Measurements from ENCODE around the gene ATP11A. TPM values are rescaled to one million over a fixed set of nuclear protein-coding genes. Genes with fewer than 3 reads are reported as not detected.

The ATP11A gene
- total RNA-seq, 1 donor from 2014 or later = 6.1 TPM

DNA sequence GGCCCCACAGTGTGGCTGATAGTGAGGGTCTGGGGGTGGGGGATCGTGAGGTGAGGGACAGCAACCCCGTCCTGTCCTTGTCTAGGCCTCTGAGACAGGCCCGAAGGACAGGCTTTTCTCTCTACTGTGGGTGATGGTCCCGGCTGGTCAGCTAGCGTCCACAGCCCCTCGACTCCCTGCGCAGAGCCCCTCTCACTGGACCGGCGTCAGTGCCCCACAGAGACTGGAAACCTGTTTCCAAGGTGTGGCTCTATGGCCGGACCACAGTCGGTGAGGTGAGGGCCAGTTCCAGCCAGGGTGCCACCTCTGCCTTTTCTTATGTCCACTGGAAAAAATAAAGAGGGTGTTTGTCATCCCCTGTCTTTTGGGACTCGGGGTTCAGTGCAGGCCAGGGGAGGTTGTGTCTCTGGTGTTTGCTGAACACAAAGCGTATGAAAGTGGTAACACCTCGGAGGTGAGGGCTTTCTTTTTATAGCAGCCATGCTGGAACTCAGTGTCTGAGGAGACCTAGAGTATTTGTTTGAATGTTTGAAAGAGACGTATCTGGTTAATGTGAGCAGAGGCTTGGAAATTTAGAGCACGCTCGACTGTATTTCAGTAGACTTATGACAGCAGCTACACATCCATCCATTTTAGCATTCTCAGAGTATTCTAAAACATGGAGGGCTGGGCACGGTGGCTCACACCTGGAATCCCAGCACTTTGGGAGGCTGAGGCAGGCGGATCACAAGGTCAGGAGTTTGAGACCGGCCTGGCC lies 22.8 kb downstream of the ATP11A start:
- no peak overlapping the region for H3K4me3 ChIP-seq (ENCODE audit: low read depth, low read length)

DNA sequence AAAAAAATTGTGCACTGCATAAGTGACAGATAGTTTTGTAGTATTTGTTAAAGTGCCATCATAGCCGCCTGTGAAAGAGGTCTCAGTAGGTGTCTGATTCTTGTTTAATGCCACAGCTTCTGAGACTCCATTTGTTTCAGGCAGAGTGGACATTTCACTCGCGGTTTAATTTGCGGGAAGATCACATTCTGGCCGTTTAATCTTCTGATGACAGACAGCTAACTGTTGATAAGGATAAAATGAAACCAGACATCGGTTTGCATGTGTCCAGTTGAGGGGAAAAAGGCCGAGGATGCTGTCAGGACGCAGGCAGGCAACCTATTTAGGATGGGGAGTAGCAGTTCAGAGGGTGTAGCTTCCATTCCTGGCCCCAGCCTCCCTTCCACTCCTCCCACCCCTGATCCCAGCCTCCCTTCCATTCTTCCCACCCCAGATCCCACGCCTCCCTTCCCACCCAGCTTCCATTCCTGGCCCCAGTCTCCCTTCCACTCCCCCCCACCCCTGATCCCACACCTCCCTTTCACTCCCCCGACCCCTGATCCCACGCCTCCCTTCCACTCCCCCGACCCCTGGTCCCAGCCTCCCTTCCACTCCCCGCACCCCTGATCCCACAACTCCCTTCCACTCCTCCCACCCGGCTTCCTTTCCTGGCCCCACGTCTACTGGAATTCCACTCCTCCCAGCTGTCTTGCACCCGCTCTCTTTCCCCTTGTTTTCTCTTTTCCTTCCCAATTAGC lies 23.8 kb downstream of the ATP11A start:
- DNase-seq (ENCODE audit: low read depth) (no peak), FAIRE-seq (no peak)
- H3K4me3 ChIP-seq (ENCODE audit: low read depth, low read length) = no peak overlapping the region
- TF ChIP-seq, protein P1, sequence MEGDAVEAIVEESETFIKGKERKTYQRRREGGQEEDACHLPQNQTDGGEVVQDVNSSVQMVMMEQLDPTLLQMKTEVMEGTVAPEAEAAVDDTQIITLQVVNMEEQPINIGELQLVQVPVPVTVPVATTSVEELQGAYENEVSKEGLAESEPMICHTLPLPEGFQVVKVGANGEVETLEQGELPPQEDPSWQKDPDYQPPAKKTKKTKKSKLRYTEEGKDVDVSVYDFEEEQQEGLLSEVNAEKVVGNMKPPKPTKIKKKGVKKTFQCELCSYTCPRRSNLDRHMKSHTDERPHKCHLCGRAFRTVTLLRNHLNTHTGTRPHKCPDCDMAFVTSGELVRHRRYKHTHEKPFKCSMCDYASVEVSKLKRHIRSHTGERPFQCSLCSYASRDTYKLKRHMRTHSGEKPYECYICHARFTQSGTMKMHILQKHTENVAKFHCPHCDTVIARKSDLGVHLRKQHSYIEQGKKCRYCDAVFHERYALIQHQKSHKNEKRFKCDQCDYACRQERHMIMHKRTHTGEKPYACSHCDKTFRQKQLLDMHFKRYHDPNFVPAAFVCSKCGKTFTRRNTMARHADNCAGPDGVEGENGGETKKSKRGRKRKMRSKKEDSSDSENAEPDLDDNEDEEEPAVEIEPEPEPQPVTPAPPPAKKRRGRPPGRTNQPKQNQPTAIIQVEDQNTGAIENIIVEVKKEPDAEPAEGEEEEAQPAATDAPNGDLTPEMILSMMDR (IDR thresholded peaks at IDR 0.05; ENCODE audit: insufficient read depth, low read length, severe bottlenecking) = no peak
- no peaks in the 10 kb centered on the region for H3K27me3 ChIP-seq (ENCODE audit: control insufficient read depth, insufficient read depth, low read length)
- no peaks in the 10 kb centered on the region for H3K36me3 ChIP-seq (ENCODE audit: control insufficient read depth, insufficient read depth, low read length)

More for the DNA sequence above, 22.8 kb downstream of the ATP11A start:
- H3K36me3 ChIP-seq (ENCODE audit: control insufficient read depth, insufficient read depth, low read length) = no peaks in the 10 kb centered on the region
- TF ChIP-seq, protein P1 (IDR thresholded peaks at IDR 0.05; ENCODE audit: insufficient read depth, low read length, severe bottlenecking) = no peak
- FAIRE-seq (no peak), DNase-seq (ENCODE audit: low read depth) (no peak)
- no peaks in the 10 kb centered on the region for H3K27me3 ChIP-seq (ENCODE audit: control insufficient read depth, insufficient read depth, low read length)

DNA sequence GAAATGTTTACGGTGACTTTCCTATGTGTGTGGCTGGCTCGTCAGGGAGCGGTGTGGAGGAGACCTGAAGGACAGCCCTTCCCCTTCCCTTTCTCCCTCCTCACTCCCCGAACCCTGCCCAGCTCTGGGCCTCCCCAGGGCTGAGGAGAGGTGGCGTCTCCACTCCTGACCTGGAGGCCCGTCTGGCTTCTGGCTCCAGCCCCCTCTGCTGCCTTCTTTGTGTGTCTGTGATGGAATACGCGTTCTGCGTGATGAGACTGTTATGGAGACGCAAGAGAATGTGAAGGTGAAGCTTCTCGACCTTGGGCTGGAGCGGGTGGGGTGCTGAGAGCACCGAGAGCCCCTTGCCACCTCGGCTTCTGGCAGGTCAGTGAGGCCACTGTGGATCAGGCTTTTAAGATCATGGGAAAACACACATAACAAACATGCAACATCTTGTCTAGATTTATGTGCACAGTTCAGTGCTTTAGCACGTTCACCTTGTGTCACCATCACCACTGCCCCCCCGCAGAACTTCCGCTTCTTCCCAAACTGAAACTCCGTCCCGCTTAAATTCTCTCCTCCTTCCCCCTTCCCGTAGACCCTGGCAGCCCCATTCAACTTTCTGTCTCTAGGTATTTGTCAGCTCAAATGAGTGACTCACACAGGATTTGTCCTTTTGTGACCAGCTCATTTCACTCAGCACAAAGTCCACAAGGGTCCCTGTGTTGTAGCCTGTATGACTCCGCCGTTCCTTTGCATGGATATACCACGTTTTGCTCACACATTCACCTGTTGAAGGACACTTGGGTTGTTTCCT lies 24.7 kb downstream of the ATP11A start:
- TF ChIP-seq, protein P1 (IDR thresholded peaks at IDR 0.05; ENCODE audit: insufficient read depth, low read length, severe bottlenecking) = no peak
- Histone ChIP-seq H3K27me3 (ENCODE audit: control insufficient read depth, insufficient read depth, low read length) (no peaks in the 10 kb centered on the region), H3K36me3 (ENCODE audit: control insufficient read depth, insufficient read depth, low read length) (no peaks in the 10 kb centered on the region), H3K4me3 (ENCODE audit: low read depth, low read length) (no peak overlapping the region)
- FAIRE-seq (peak; percentile 81), DNase-seq (ENCODE audit: low read depth) (no peak)

DNA sequence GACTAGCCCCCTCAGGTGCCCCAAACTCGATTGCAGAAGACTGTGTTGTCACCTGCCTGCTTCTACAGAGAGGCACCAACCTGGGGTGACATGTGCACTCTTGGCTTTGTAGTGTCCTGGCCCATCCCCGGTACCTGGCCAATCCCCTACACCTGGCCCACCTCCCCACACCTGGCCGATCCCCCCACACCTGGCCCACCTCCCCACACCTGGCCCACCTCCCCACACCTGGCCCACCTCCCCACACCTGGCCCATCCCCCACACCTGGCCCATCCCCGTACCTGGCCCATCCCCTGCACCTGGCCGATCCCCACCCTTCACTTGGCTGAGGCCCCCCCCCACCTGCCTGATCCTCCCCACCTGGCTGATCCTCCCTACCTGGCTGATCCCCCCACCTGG lies 25.4 kb downstream of the ATP11A start:
- FAIRE-seq = no peak
- DNase-seq (ENCODE audit: low read depth) = no peak
- H3K36me3 ChIP-seq (ENCODE audit: control insufficient read depth, insufficient read depth, low read length) = no peaks in the 10 kb centered on the region
- H3K27me3 ChIP-seq (ENCODE audit: control insufficient read depth, insufficient read depth, low read length) = no peaks in the 10 kb centered on the region
- H3K4me3 ChIP-seq (ENCODE audit: low read depth, low read length) = no peak overlapping the region
- TF ChIP-seq, protein P1 (IDR thresholded peaks at IDR 0.05; ENCODE audit: insufficient read depth, low read length, severe bottlenecking) = no peak

DNA sequence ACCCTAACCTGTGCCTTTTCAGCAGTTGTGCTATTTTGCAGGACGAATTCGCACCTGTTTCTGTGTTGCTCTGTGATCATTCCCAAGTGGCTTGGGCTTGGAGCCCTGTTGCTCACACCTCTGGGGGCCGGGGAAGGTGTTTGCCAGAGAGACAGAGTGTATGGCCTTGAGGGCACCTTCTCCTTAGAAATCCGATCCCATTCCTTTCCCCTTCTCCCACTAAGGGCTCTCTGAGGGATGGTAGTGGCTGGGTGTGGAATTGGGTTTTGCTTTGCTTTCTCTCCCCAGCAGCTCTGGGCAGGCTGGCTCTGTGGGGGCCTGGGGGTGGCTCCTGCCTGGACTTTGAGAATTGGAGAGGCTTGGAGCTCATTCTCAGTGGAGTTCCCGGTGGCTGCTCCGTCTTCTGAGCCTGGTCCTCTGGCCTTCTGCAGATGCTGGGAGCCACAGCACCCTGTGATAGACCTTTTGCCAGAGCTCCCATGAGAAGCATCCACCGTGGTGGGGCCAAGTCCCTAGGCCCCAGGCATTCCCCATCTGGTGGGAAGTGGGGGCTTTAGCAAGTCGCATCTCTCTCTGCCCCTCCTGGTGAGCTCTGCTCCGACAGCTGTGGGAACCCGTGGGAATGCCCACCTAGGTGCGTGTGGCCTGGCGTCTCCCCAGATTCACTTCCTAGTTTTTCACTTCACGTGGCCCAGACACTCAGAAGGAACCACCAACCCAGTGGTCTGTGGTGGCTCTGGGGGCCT lies 26.1 kb downstream of the ATP11A start:
- Histone ChIP-seq H3K27me3 (ENCODE audit: control insufficient read depth, insufficient read depth, low read length) (no peaks in the 10 kb centered on the region), H3K36me3 (ENCODE audit: control insufficient read depth, insufficient read depth, low read length) (no peaks in the 10 kb centered on the region), H3K4me3 (ENCODE audit: low read depth, low read length) (no peak overlapping the region)
- FAIRE-seq = no peak
- no peak for DNase-seq (ENCODE audit: low read depth)
- TF ChIP-seq, protein P1 (IDR thresholded peaks at IDR 0.05; ENCODE audit: insufficient read depth, low read length, severe bottlenecking) = no peak
